T follicular helper cell (primary cell): ENCODE results near the gene GGNBP2.

Source experiments
- DNase-seq: peaks from one replicate; pipeline ENCODE4 v3.0.0-alpha.2; 2020; ENCODE audit warnings: low read depth

GGNBP2 gene

GRCh38 chr17:36629252-36629847 is 84.6 kb downstream of the GGNBP2 start:
- DNase-seq: peak; percentile 64

GRCh38 chr17:36629970-36630502 is 85.3 kb downstream of the GGNBP2 start:
- DNase-seq: no peak

GRCh38 chr17:36631022-36631421 is 86.3 kb downstream of the GGNBP2 start:
- no peak for DNase-seq

DNA sequence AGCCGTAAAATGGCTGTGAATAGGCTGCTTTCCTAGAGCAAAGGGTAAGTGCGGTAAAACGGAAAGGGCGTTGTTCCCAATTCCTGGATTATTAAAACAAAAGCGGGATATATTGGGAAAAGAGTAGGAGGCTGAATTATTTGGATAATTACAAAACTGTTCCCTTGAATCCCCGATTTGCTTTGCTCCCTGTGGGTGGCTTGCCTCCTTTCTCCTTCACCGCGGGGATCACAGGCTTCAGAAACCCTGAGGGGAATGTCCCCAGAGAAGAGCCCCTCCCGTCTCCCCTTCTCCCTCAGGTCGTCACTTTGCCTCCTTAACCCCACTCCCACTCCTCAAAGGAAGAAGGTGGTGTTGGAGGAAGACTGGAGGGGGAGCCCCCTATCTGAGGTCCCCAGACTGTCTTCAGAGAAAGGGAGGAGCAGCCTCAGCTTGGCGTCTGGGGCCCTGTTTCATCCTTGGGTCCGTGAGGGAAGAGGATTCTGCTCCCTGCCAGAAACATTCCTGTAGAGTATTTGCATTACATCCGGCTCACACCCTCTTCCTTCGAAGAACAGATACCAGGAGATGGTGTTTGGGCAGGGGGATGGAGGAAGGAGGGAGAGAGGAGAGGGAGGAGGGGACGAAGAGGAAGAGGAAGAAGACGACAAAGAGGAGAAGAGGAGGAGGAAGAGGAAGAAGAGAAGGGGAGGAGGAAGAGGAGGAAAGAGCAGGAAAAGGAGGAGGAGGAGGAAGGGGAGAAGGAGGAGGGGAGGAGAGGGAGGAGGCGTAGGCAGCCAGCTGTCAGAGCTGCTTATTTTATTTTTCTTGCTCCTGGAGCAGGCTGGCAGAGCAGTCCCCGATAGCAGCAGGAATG is 88.4 kb downstream of the GGNBP2 start:
- DNase-seq: no peak
